ENCODE data around the gene RIOX2.
"Not testable (repeated sequence)": the region's sequence is repeated elsewhere in the genome, so short reads cannot be mapped to it uniquely, and the experiment has no call there.

Gene RIOX2

DNA sequence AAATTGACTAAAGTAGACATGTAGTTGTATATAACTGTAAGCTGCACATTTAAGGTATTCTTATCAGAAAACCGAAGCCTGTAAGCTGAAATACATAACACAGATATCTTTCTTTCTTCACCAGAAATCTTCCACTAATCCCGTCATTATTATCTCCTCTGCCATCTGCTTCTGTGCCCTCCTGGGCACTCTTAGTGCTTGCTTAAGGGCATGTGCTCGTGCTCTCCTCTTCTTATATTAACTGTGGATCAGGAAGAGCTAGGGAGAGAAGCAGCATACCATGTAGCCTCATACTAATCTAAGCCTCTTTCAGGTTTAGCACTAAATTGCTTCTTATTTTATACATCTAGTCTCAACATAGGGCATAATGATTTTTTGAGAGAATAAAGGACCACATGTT lies 60.8 kb downstream of the RIOX2 start:
- DNase-seq (ENCODE audit: low read depth in 2 of 2): no peak

DNA sequence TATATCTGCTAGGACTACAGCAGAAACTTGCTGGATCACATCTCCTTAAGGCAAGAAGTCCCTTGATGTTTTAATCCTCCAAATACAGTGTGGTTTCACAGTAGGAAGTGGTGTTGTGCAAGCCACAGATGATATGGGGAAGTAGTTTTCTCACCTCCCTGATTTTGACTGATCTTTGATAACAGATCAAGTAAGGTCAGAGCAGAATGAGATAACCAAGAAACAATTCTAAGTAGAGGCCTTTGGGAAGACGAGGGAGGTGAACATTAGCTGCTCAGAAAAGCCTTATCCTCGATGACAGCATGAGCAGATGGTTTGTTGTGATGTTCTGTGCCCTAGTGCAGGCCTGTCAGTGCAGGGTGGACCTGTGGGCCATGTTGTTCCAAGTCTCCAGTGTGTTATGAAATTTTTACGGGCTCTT lies 61.3 kb downstream of the RIOX2 start:
- no peak for DNase-seq (ENCODE audit: low read depth in 2 of 2)

DNA sequence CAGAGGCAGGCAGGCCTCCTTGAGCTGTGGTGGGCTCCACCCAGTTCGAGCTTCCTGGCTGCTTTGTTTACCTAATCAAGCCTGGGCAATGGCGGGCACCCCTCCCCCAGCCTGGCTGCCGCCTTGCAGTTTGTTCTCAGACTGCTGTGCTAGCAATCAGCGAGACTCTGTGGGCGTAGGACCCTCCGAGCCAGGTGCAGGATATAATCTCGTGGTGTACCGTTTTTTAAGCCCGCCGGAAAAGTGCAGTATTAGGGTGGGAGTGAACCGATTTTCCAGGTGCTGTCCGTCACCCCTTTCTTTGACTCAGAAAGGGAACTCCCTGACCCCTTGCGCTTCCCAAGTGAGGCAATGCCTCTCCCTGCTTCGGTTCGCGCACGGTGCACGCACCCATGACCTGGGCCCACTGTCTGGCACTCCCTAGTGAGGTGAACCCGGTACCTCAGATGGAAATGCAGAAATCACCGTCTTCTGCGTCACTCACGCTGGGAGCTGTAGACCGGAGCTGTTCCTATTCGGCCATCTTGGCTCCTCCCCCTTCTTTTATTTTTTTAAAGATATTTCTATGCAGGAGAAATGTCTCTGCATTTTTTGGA lies 61.9 kb downstream of the RIOX2 start:
- DNase-seq (ENCODE audit: low read depth in 2 of 2): not testable (repeated sequence)

DNA sequence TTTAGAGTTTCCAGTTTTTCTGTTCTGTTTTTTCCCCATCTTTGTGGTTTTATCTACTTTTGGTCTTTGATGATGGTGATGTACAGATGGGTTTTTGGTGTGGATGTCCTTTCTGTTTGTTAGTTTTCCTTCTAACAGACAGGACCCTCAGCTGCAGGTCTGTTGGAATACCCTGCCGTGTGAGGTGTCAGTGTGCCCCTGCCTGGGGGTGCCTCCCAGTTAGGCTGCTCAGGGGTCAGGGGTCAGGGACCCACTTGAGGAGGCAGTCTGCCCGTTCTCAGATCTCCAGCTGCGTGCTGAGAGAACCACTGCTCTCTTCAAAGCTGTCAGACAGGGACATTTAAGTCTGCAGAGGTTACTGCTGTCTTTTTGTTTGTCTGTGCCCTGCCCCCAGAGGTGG lies 62.4 kb downstream of the RIOX2 start:
- DNase-seq (ENCODE audit: low read depth in 2 of 2): not testable (repeated sequence)

DNA sequence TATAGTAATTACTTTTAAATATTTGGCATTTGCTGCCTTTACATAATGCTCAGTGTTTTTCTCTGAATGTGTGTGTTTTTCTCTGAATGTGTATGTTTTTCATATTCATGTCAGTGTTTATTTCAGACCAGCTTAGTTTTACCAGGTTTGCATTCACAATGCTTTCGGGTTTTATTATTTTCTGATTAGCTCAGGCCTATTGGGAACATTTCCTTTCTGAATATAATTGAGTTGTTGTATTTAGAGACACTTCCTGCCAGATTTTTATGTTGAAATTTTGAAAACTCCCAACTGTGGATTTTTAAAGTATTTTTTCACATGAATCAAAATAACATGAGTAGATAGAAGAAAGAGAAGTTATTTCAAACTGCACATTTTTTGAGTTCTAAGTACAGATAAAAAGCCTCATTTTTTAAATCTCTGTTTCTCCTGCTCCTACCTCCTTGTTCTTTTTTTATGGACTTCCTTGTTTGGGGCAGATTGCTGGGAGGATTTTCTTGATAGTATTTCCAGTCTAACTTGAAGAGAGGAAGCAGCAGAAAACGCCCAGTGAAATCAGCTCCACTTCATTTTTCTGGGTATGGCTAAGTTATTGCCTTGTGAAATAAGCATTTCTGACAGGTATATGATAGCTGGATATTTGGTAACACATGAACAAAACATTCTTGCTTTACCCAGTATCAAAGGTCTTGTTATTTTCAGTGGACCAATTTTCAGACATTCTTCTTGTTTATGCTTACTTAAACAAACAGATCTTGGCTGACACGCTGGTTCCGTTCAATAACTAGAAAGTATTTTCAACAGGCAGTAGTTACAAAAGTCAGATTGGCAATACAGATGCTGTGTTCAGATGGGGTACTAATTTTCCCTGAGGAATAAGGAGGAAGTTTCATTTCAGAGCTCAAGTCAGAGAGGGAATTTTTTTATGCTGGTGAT lies 70.7 kb downstream of the RIOX2 start:
- no peak for DNase-seq (ENCODE audit: low read depth in 2 of 2)

DNA sequence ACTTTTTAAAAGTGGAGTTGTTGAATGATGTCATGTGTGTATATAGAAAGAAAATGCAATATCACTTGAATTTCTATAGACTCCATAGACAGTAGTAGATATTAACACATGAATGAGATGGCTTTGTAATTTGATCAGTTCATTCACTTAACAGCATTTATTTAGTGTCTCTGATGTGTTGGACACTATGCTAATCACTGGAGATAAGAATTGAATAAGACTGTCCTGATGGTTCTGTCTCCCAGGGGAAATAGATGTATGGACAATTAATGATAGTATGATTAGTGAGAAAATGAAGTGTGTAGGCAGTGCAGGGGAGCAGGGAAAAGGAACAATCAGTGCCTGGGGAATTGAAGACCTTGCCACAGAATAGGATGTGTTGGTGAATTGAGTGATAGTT lies 72.9 kb downstream of the RIOX2 start:
- DNase-seq (ENCODE audit: low read depth in 2 of 2): no peak

DNA sequence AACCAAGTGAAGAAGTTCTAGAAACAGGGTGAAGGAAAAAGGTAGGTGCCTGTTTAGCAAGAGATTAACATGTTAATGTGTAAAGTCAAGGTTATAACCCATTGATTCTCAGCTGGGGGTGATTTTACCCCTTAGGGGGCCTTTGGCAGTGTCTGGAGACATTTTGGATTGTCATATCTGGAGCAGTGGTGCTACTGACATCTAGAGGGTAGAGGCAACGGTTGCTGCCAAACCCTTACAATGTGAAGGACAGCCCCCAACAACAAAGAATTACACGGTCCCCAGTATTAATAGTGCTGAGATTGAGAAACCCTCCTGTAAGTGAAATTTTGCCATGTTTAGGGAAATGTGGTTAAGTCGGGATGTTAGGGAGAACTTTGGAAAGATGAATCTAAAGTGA lies 75.7 kb downstream of the RIOX2 start:
- DNase-seq (ENCODE audit: low read depth in 2 of 2): no peak

DNA sequence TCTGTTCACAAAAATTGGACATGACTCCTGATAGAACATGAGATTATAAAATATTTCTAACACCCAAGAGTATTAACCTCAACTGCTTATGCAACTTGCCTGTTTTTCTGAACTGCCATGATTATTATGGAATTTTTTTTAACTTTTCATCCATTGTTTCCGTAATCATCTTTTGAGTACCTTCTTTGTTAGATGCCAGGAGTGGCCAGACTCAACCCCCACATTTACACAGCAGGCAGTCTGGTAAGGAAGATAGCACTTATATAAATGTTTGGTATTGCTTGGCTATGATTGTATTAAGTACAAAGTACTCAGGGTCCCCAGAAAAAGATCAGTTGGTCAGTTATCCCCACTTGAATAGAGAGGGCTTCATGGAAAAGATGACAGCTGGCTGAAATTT lies 76.1 kb downstream of the RIOX2 start:
- no peak for DNase-seq (ENCODE audit: low read depth in 2 of 2)

DNA sequence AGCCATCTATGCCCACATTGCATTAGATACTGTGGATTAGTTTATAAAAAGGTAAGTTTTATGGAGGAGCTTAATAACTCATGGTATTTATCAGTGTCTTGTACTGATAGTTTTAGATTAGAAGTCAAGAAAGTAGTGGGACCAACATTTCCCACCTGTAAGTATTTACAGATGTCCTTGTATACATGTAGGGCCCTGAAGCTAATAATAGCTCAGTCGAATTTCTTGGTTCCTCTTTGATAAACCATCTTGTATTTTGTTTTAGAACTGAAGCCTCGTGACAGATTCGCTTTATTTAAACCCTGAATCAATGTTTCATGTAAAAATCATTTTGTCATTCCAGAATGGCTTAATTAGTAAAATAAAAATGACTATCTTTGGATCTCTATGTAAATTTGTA lies 77.0 kb downstream of the RIOX2 start:
- DNase-seq (ENCODE audit: low read depth in 2 of 2): no peak

DNA sequence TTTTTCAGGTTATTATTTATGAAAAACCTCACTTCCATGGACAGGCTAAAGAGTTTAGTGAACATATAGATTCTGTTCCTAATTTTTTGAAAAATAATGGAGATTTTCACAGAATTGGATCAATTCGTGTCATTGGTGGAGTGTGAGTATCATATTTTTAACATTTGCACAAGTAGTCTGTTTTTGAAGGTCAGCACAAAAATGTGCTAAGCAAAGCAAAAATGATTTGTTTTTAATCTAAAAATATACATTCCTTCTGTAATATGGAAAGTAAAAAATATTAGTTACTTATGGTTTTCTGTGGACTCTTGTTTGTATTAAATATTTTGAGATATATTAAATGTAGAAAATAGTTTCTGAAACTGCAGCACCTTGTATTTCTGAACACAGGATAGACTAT lies 79.4 kb downstream of the RIOX2 start:
- no peak for DNase-seq (ENCODE audit: low read depth in 2 of 2)

All from activated CD4-positive, alpha-beta T cell treated with anti-CD3 and anti-CD28 coated beads for 24 hours (primary cell).